IMR-90 (cell line): ENCODE results near the gene ANTXR2. TPM values are rescaled to one million over a fixed set of nuclear protein-coding genes. Genes with fewer than 3 reads are reported as not detected.

Experiments
- ATAC-seq: fragments of 200-7000 bp; cut with Tn5 transposase; 2 replicates; pipeline ENCODE4 v1.9.1; 2020; ENCODE audit warnings: low read depth, mild to moderate bottlenecking, moderate library complexity
- BruUV-seq: library from RNA; stranded (reverse); fragments of 400-500 nt; replicated peaks from 2 replicates; lab custom pipeline; 2021; lab: Mats Ljungman, UMichigan
- CTCF ChIA-PET: fragments of 300-600 bp; formaldehyde crosslinking; extraction: SDS; loops from one replicate; lab custom pipeline; 2021; ENCODE audit warnings: antibody characterized with exemption; lab: Yijun Ruan, JAX
- POLR2A ChIA-PET: fragments of 300-600 bp; sonication (Branson Sonifier 250); formaldehyde crosslinking; loops from one replicate; lab custom pipeline; 2022; ENCODE audit warnings: antibody characterized with exemption; ENCODE audit not compliant: unreplicated experiment; lab: Charles Lee
- DNase-seq: peaks from one replicate; pipeline ENCODE4 v3.0.0; 2013
- H2AFZ ChIP-seq: replicated peaks from 2 replicates; pipeline ENCODE3; 2013; ENCODE audit warnings: low read length, mild to moderate bottlenecking; ENCODE audit not compliant: poor library complexity
- H2AK5ac ChIP-seq: 2 replicates; pipeline ENCODE4 v1.6.1; 2013; ENCODE audit warnings: low read depth, low read length, inconsistent platforms
- H2AK9ac ChIP-seq: replicated peaks from 2 replicates; pipeline ENCODE3; 2013; ENCODE audit warnings: mild to moderate bottlenecking, low read depth, low read length, moderate library complexity; ENCODE audit not compliant: poor library complexity
- H2BK120ac ChIP-seq: 2 replicates; pipeline ENCODE4 v1.6.1; 2013; ENCODE audit warnings: low read depth, low read length, inconsistent platforms
- H2BK15ac ChIP-seq: 3 replicates; pipeline ENCODE4 v1.6.1; 2013; ENCODE audit warnings: low read depth, low read length, inconsistent platforms
- H2BK20ac ChIP-seq: 2 replicates; pipeline ENCODE4 v1.6.1; 2013; ENCODE audit warnings: low read depth, mild to moderate bottlenecking, inconsistent platforms, low read length, moderate library complexity
- H2BK5ac ChIP-seq: 2 replicates; pipeline ENCODE4 v1.6.1; 2013; ENCODE audit warnings: mild to moderate bottlenecking, low read depth, low read length, inconsistent platforms; ENCODE audit not compliant: poor library complexity, severe bottlenecking
- H3K14ac ChIP-seq: replicated peaks from 2 replicates; pipeline ENCODE4 v1.6.1; 2013; ENCODE audit warnings: low read depth, low read length, inconsistent platforms
- H3K18ac ChIP-seq: 2 replicates; pipeline ENCODE4 v1.6.1; 2013; ENCODE audit warnings: low read depth, low read length, control low read depth
- H3K23ac ChIP-seq: 2 replicates; pipeline ENCODE4 v1.6.1; 2013; ENCODE audit warnings: low read depth, low read length, inconsistent platforms
- H3K27ac ChIP-seq: 2 replicates; pipeline ENCODE4 v1.5.1; 2013; ENCODE audit warnings: mild to moderate bottlenecking, control low read depth, low read length; ENCODE audit not compliant: insufficient read depth
- H3K27me3 ChIP-seq: 2 replicates; pipeline ENCODE4 v1.6.1; 2013; ENCODE audit warnings: low read length; ENCODE audit not compliant: control insufficient read depth, insufficient read depth
- H3K36me3 ChIP-seq: 2 replicates; pipeline ENCODE4 v1.6.1; 2013; ENCODE audit warnings: low read length, mixed read lengths; ENCODE audit not compliant: control insufficient read depth, insufficient read depth
- H3K4ac ChIP-seq: 2 replicates; pipeline ENCODE4 v1.6.1; 2013; ENCODE audit warnings: low read depth, low read length, inconsistent platforms
- H3K4me1 ChIP-seq: 2 replicates; pipeline ENCODE4 v1.6.1; 2013; ENCODE audit warnings: low read length, mixed read lengths; ENCODE audit not compliant: control insufficient read depth, insufficient read depth
- H3K4me2 ChIP-seq: 2 replicates; pipeline ENCODE4 v1.6.1; 2013; ENCODE audit warnings: low read depth, mild to moderate bottlenecking, control low read depth, low read length, moderate library complexity
- H3K4me3 ChIP-seq: 2 replicates; pipeline ENCODE4 v1.5.1; 2013; ENCODE audit warnings: low read depth, mild to moderate bottlenecking, control low read depth, low read length, moderate library complexity; ENCODE audit not compliant: insufficient read depth
- H3K56ac ChIP-seq: 2 replicates; pipeline ENCODE4 v1.6.1; 2013; ENCODE audit warnings: low read length, inconsistent platforms; ENCODE audit not compliant: insufficient read depth; ENCODE audit errors: extremely low read depth
- H3K79me1 ChIP-seq, 2 experiments: 2 replicates each; pipeline ENCODE4 v1.6.1; 2013; ENCODE audit warnings: low read length in 2 of 2, inconsistent platforms in 1 of 2, low read depth in 1 of 2
- H3K9ac ChIP-seq: 2 replicates; pipeline ENCODE4 v1.6.1; 2013; ENCODE audit warnings: low read depth, low read length, control low read depth
- H3K9me1 ChIP-seq: 2 replicates; pipeline ENCODE4 v1.6.1; 2013; ENCODE audit warnings: low read length, inconsistent platforms; ENCODE audit not compliant: insufficient read depth
- H3K9me3 ChIP-seq: 2 replicates; pipeline ENCODE4 v1.6.1; 2013; ENCODE audit warnings: low read length; ENCODE audit not compliant: control insufficient read depth, insufficient read depth
- H4K20me1 ChIP-seq: 2 replicates; pipeline ENCODE4 v1.6.1; 2013; ENCODE audit warnings: low read length, inconsistent platforms; ENCODE audit not compliant: insufficient read depth
- H4K5ac ChIP-seq: 2 replicates; pipeline ENCODE4 v1.6.1; 2013; ENCODE audit warnings: mild to moderate bottlenecking, low read depth, low read length, control low read depth
- H4K8ac ChIP-seq, 2 experiments: 2 replicates each; pipeline ENCODE4 v1.6.1; 2013; ENCODE audit warnings: low read depth in 2 of 2, low read length in 2 of 2, control low read depth in 1 of 2, inconsistent platforms in 1 of 2
- H4K91ac ChIP-seq: 2 replicates; pipeline ENCODE4 v1.6.1; 2013; ENCODE audit warnings: low read depth, low read length, inconsistent platforms; ENCODE audit not compliant: insufficient read depth
- BHLHE40 ChIP-seq: fragments of 150-350 bp; IDR thresholded peaks from 2 replicates; pipeline ENCODE4 v1.6.1; 2016; ENCODE audit warnings: mild to moderate bottlenecking, low read depth, low read length
- CEBPB ChIP-seq: IDR thresholded peaks from 2 replicates; pipeline ENCODE4 v1.6.1; 2012; ENCODE audit warnings: low read depth, low read length, improper control_type of control experiment
- CHD1 ChIP-seq: IDR thresholded peaks from 2 replicates; pipeline ENCODE4 v1.6.1; 2012; ENCODE audit warnings: low read depth, low read length, improper control_type of control experiment
- MAFK ChIP-seq: IDR thresholded peaks from 2 replicates; pipeline ENCODE4 v1.6.1; 2012; ENCODE audit warnings: low read depth, low read length, improper control_type of control experiment
- MXI1 ChIP-seq: IDR thresholded peaks from 2 replicates; pipeline ENCODE4 v1.6.1; 2012; ENCODE audit warnings: low read depth, mild to moderate bottlenecking, low read length, moderate library complexity, borderline replicate concordance
- NFE2L2 ChIP-seq: fragments of 150-350 bp; IDR thresholded peaks from 2 replicates; pipeline ENCODE4 v1.6.1; 2016; ENCODE audit warnings: low read depth, mild to moderate bottlenecking, low read length
- POLR2A ChIP-seq: IDR thresholded peaks from 2 replicates; pipeline ENCODE4 v1.6.1; 2012; ENCODE audit warnings: mild to moderate bottlenecking, low read depth, low read length
- RAD21 ChIP-seq: IDR thresholded peaks from 2 replicates; pipeline ENCODE4 v1.6.1; 2012; ENCODE audit warnings: low read length, improper control_type of control experiment
- USF2 ChIP-seq: fragments of 150-350 bp; IDR thresholded peaks from 2 replicates; pipeline ENCODE4 v1.6.1; 2017; ENCODE audit warnings: mild to moderate bottlenecking, antibody characterized with exemption, low read length, low read depth
- WGBS, 2 experiments: methylation state at CpG; one replicate each; pipeline versions ENCODE4 v1.1.5 to v1.1.7; 2013; ENCODE audit warnings: missing lambda C conversion rate in 2 of 2; ENCODE audit not compliant: insufficient read length in 1 of 2; ENCODE audit errors: extremely low coverage in 2 of 2; 5-methylcytosine and 5-hydroxymethylcytosine counted together
- dilution Hi-C: fragments of 300-500 bp; cut with HindIII; formaldehyde crosslinking; loops from one replicate; pipeline ENCODE4 v1.14.3; 2018; ENCODE audit warnings: low sequenced_read_pairs; ENCODE audit not compliant: unreplicated experiment
- in situ Hi-C: fragments of 300-500 bp; cut with MboI; formaldehyde crosslinking; loops from 3 replicates; pipeline ENCODE4 v1.14.3; 2019; ENCODE audit warnings: low sequenced_read_pairs, inconsistent platforms, mixed read lengths
- intact Hi-C: fragments of 100-400 bp; cut with micrococcal nuclease; formaldehyde crosslinking; loops from 2 replicates; pipeline ENCODE4 v1.10.0; 2022
- polyA plus RNA-seq, 3 experiments: library from polyadenylated mRNA; depleted of rRNA; stranded (reverse); fragments of >200 nt; gene quantifications; 2 replicates each; pipeline ENCODE4 v1.2.3, GENCODE V29; 2012; ENCODE audit warnings: low replicate concordance in 1 of 3
- total RNA-seq: library from RNA; depleted of rRNA; stranded (reverse); fragments of >200 nt; gene quantifications from 2 replicates; pipeline ENCODE4 v1.2.3, GENCODE V29; 2012

Gene ANTXR2
- total and polyA plus RNA-seq, 2 of the 4 experiments (the other 2 are of a cell fraction): 46.8 to 88.5 TPM

GRCh38 chr4:79906303-79906702, 166.7 kb downstream of the ANTXR2 start:
- Histone ChIP-seq H3K27me3 (no peaks in the 10 kb centered on the region), H3K4ac (no peak overlapping the region), H3K4me2 (no peak overlapping the region), H4K91ac (no peak overlapping the region), H4K20me1 (no peaks in the 10 kb centered on the region), H3K9me1 (no peaks in the 10 kb centered on the region; the same call in 1 of the 2 replicates), H3K79me1 (peaks cover 11 to 19% of the 10 kb centered on the region in 2 experiments; a peak in 3 of 4 replicates), H2AK9ac (no peak overlapping the region), H2BK5ac (no peak overlapping the region), H3K9me3 (no peaks in the 10 kb centered on the region), H4K5ac (no peak overlapping the region), H3K9ac (no peak overlapping the region), H3K23ac (no peak overlapping the region), H4K8ac (no peak overlapping the region), H2AK5ac (no peak overlapping the region), H2BK120ac (no peak overlapping the region), H3K4me3 (no peak overlapping the region), H3K56ac (no peak overlapping the region), H3K27ac (no peak overlapping the region), H2BK15ac (no peak overlapping the region), H3K14ac (no peak overlapping the region), H3K36me3 (peaks cover 15% of the 10 kb centered on the region), H2AFZ (no peak overlapping the region), H3K18ac (no peak overlapping the region), H3K4me1 (no peaks in the 10 kb centered on the region), H2BK20ac (no peak overlapping the region)
- CTCF ChIA-PET: no interaction called here
- intact Hi-C loops: no loop called here
- DNase-seq: no peak
- in situ Hi-C loops: no loop called here
- dilution Hi-C loops: no loop called here
- POLR2A ChIA-PET: no interaction called here
- ATAC-seq: no peak
- WGBS, 2 experiments: 100% methylated on average over 1 of the region's 5 CpGs; no CpG with 5 or more reads in 1 of the 2 experiments
- BruUV-seq: no TSS peak
- TF ChIP-seq BHLHE40 (no peak), POLR2A (no peak), MAFK (no peak), CHD1 (no peak), CEBPB (no peak), USF2 (no peak), RAD21 (no peak), MXI1 (no peak), NFE2L2 (no peak)
